DOHH2 (cell line): ENCODE measurements around the gene UMPS.

Experiments
- CTCF ChIP-seq: fragments of 200-600 bp; sonication (generic); IDR thresholded peaks from one replicate; pipeline ENCODE4 v1.5.1; 2014; ENCODE audit warnings: antibody characterized with exemption, mild to moderate bottlenecking, low read depth, low read length; ENCODE audit not compliant: poor library complexity, severe bottlenecking
- EZH2phosphoT487 ChIP-seq: fragments of 200-600 bp; sonication (generic); IDR thresholded peaks from 2 replicates; pipeline ENCODE4 v1.6.1; 2017; ENCODE audit warnings: borderline replicate concordance, mild to moderate bottlenecking, antibody characterized with exemption, low read length, moderate library complexity, mixed read lengths

- TF ChIP-seq CTCF (no peak), EZH2phosphoT487 (no peak)
These were observed 33.0 kb upstream of the UMPS start for GRCh38 chr3:124697302-124697701.
